ENCODE results near the gene PDHB. TPM values are rescaled to one million over a fixed set of nuclear protein-coding genes. Genes with fewer than 3 reads are reported as not detected.

The PDHB gene
- total RNA-seq, 6 experiments from 2014 or later: 35.5 to 70.2 (median 47.3) TPM

GRCh38 chr3:58398669-58399333 is 34.8 kb downstream of the PDHB start:
- Histone ChIP-seq H3K36me3 (peaks cover 0 to 36% (median 16%) of the 10 kb centered on the region in 4 donors), H3K4me1 (no peaks in the 10 kb centered on the region), H3K4me3 (no peak overlapping the region), H3K9me3 (no peaks in the 10 kb centered on the region), H3K27ac (no peak overlapping the region), H3K27me3 (no peaks in the 10 kb centered on the region)
- no peak for DNase-seq
- intact Hi-C loops (cut with DNase I): no loop called here
- ATAC-seq: no peak
- TF ChIP-seq POLR2A (IDR thresholded peaks at IDR 0.05) (no peak), CTCF (IDR thresholded peaks at IDR 0.05) (no peak)
- 87% methylated on average over 9 of the region's 9 CpGs for WGBS (ENCODE audit: insufficient coverage, low coverage, low lambda C conversion rate, missing lambda C conversion rate)

- Histone ChIP-seq H3K36me3 (peaks cover 0 to 30% (median 14%) of the 10 kb centered on the region in 4 donors), H3K27me3 (no peaks in the 10 kb centered on the region), H3K4me1 (no peaks in the 10 kb centered on the region), H3K27ac (no peak overlapping the region), H3K4me3 (no peak overlapping the region), H3K9me3 (no peaks in the 10 kb centered on the region)
- ATAC-seq: no peak
- intact Hi-C loops (cut with DNase I): no loop called here
- DNase-seq: no peak
- TF ChIP-seq POLR2A (IDR thresholded peaks at IDR 0.05) (no peak), CTCF (IDR thresholded peaks at IDR 0.05) (no peak)
These were observed 39.3 kb downstream of the PDHB start for GRCh38 chr3:58394339-58394738.

GRCh38 chr3:58392181-58392580 is 41.5 kb downstream of the PDHB start:
- no peak for DNase-seq
- no peak for TF ChIP-seq POLR2A (IDR thresholded peaks at IDR 0.05)
- TF ChIP-seq CTCF (IDR thresholded peaks at IDR 0.05): no peak
- WGBS (ENCODE audit: insufficient coverage, low coverage, low lambda C conversion rate, missing lambda C conversion rate): 57% methylated on average over 3 of the region's 3 CpGs
- Histone ChIP-seq H3K4me1 (peaks cover 0 to 11% (median 0%) of the 10 kb centered on the region in 4 donors), H3K36me3 (peaks cover 0 to 20% (median 7%) of the 10 kb centered on the region in 4 donors), H3K27ac (no peak overlapping the region), H3K27me3 (no peaks in the 10 kb centered on the region), H3K4me3 (no peak overlapping the region), H3K9me3 (no peaks in the 10 kb centered on the region)
- intact Hi-C loops (cut with DNase I): no loop called here
- ATAC-seq: no peak

- Histone ChIP-seq H3K9me3 (no peaks in the 10 kb centered on the region), H3K36me3 (peaks cover 0 to 11% (median 3%) of the 10 kb centered on the region in 4 donors), H3K27me3 (no peaks in the 10 kb centered on the region), H3K27ac (peak overlapping the region in 1 of 3 donors; percentile 14), H3K4me3 (no peak overlapping the region), H3K4me1 (peaks cover 0 to 11% (median 0%) of the 10 kb centered on the region in 4 donors)
- no peak for TF ChIP-seq CTCF (IDR thresholded peaks at IDR 0.05)
- no peak for TF ChIP-seq POLR2A (IDR thresholded peaks at IDR 0.05)
- 48% methylated on average over 3 of the region's 3 CpGs for WGBS (ENCODE audit: insufficient coverage, low coverage, low lambda C conversion rate, missing lambda C conversion rate)
- intact Hi-C loops (cut with DNase I): no loop called here
- no peak for ATAC-seq
- DNase-seq: no peak
These were observed 42.3 kb downstream of the PDHB start for GRCh38 chr3:58391156-58391865.

All from right lobe of liver (tissue), 6 donors.